Measurements from ENCODE around the gene TEKTIP1. TPM values are rescaled to one million over a fixed set of nuclear protein-coding genes. Genes with fewer than 3 reads are reported as not detected.

TEKTIP1 gene
- total and polyA plus RNA-seq, 7 donors: 0.44 to 1.0 TPM; not detected in 5

DNA sequence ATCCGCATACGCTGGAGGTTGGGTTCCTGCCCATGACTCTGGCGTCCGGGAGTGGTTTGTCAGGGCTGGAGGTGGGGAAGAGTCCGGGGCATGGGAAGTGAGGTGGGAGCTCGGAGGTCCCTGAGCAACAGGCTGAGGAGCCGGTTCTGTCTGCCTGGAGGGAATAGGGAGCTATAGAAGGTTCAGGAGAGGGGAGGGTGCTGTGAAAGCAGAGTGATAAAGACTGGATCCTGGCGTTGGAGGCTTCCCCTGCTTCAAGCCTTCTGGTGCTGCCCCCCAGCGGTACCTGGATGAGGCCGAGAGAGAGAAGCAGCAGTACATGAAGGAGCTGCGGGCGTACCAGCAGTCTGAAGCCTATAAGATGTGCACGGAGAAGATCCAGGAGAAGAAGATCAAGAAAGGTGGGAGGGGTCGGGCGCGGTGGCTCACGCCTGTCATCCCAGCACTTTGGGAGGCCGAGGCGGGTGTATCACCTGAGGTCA, 36.3 kb downstream of the TEKTIP1 start:
- Histone ChIP-seq H3K9me3 (no peaks in the 10 kb centered on the region), H3K27me3 (ENCODE audit: insufficient read depth in 3 of 3, low read length in 2 of 3) (no peaks in the 10 kb centered on the region), H3K27ac (no peak overlapping the region), H3K36me3 (ENCODE audit: insufficient read depth in 1 of 2, low read depth in 1 of 2) (peaks cover 0 to 6% of the 10 kb centered on the region in 2 donors), H3K4me1 (peaks cover 10% of the 10 kb centered on the region), H3K4me3 (no peak overlapping the region)
- ATAC-seq (no peak), DNase-seq (no peak)
- intact Hi-C loops (cut with DNase I): loop anchor here (5.0 kb wide), 1 partner anchor 42 kb away; no protein-coding TSS in a partner anchor
- WGBS, 3 donors: 88 to 94% (median 92%) methylated on average over 19 of the region's 19 CpGs
- TF ChIP-seq, protein P1, sequence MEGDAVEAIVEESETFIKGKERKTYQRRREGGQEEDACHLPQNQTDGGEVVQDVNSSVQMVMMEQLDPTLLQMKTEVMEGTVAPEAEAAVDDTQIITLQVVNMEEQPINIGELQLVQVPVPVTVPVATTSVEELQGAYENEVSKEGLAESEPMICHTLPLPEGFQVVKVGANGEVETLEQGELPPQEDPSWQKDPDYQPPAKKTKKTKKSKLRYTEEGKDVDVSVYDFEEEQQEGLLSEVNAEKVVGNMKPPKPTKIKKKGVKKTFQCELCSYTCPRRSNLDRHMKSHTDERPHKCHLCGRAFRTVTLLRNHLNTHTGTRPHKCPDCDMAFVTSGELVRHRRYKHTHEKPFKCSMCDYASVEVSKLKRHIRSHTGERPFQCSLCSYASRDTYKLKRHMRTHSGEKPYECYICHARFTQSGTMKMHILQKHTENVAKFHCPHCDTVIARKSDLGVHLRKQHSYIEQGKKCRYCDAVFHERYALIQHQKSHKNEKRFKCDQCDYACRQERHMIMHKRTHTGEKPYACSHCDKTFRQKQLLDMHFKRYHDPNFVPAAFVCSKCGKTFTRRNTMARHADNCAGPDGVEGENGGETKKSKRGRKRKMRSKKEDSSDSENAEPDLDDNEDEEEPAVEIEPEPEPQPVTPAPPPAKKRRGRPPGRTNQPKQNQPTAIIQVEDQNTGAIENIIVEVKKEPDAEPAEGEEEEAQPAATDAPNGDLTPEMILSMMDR (IDR thresholded peaks at IDR 0.05): no peak

DNA sequence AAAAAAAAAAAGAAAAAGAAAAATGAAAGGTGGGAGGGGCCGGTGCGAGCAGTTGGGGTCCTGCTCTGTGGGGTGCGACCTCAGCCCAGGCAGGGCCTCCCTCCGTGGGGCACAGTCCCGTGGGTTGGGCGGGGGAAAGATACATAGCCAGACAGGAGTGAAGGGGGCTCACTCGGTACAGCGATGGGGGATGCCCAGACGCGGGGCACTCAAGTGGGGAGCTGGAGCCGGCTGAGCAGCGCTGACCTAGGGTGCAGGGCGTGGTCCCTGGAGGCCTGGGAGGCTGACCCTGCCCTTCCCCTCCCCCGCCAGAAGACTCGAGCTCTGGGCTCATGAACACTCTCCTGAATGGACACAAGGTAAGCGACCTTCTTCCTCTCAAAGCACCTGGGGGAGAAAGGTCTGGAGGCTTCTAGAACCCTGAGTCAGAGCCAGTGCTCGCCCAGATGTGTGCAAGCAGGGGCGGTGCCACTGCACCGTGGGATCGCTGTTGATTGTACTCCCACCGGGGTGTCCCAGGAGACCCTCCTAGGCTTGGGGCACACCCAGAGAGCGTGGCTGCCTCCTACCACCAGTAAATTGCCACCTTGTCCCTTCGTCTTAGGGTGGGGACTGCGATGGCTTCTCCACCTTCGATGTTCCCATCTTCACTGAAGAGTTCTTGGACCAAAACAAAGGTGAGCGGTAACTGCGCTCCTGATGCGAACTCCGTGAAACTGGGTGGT, 37.1 kb downstream of the TEKTIP1 start:
- Histone ChIP-seq H3K27me3 (ENCODE audit: insufficient read depth in 3 of 3, low read length in 2 of 3) (no peaks in the 10 kb centered on the region), H3K27ac (no peak overlapping the region), H3K4me1 (peaks cover 10% of the 10 kb centered on the region), H3K4me3 (peak overlapping the region; percentile 55), H3K9me3 (no peaks in the 10 kb centered on the region), H3K36me3 (ENCODE audit: insufficient read depth in 1 of 2, low read depth in 1 of 2) (peaks cover 0 to 6% of the 10 kb centered on the region in 2 donors)
- DNase-seq: no peak
- no peak for ATAC-seq
- intact Hi-C loops (cut with DNase I): loop anchor here (5.0 kb wide), 1 partner anchor 41 kb away; no protein-coding TSS in a partner anchor
- TF ChIP-seq, protein P1 (IDR thresholded peaks at IDR 0.05): no peak
- 75 to 82% (median 78%) methylated on average over 28 to 29 of the region's 29 CpGs for WGBS, 3 donors

DNA sequence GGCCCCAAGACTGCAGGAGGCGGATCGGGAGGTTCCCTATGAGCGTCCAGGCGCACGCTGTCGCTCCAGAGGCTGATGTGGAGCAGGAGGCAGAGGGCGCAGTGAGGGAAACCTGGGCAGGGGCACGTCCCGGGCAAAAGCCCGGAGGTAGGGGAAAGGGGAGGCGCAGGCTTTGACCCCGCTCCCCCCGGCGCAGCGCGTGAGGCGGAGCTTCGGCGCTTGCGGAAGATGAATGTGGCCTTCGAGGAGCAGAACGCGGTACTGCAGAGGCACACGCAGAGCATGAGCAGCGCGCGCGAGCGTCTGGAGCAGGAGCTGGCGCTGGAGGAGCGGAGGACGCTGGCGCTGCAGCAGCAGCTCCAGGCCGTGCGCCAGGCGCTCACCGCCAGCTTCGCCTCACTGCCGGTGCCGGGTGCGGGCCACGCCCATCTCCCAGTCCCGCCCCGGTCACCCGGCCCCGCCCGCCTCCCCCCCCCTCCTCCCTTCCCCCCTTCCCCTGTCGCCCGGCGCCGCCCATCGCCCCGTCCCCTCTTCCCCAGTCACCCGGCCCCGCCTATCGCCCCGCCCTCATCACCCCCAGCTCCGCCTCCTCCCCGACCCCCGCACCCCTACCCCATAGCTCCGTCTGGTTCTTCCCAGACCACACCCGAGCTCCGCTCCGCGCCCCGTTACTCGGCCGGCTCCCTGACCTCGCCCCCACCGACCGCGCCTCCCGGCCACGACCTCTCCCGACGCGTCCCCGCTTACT, 37.9 kb downstream of the TEKTIP1 start:
- H3K9me3 ChIP-seq: no peaks in the 10 kb centered on the region

DNA sequence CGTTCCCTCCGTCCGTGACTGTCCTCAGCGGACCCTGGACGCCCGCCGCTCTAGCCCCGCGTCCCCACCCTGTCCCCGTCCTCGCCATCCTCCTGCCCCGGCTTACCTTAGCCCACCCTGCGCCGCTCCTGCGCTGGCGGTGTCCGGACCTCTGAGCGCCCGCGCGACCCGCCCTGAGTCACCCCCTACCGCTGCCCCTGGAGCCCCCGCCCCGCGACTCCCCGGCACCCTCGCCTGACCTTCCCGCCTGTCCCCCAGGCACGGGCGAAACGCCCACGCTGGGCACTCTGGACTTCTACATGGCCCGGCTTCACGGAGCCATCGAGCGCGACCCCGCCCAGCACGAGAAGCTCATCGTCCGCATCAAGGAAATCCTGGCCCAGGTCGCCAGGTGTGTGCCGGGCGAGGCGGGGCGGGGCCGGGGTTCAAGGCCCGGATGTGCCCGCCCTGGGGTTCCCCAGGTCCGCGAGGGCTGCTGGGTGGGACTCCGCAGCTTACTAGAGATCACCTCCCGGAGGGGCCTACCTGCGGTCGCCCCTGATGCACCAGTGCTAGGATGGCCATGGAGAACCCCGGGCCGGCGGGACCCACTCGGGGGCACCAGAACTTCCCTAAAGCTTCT, 38.9 kb downstream of the TEKTIP1 start:
- no peak for ATAC-seq
- Histone ChIP-seq H3K27me3 (ENCODE audit: insufficient read depth in 3 of 3, low read length in 2 of 3) (no peaks in the 10 kb centered on the region), H3K4me1 (peaks cover 10% of the 10 kb centered on the region), H3K27ac (no peak overlapping the region), H3K4me3 (no peak overlapping the region), H3K36me3 (ENCODE audit: insufficient read depth in 1 of 2, low read depth in 1 of 2) (peaks cover 0 to 6% of the 10 kb centered on the region in 2 donors), H3K9me3 (no peaks in the 10 kb centered on the region)
- peak in 1 of 2 donors; percentile 31 for DNase-seq
- intact Hi-C loops (cut with DNase I): loop anchor here (5.0 kb wide), 1 partner anchor 39 kb away; no protein-coding TSS in a partner anchor
- WGBS, 3 donors: 77 to 81% (median 80%) methylated on average over 46 to 60 of the region's 60 CpGs
- TF ChIP-seq, protein P1 (IDR thresholded peaks at IDR 0.05): no peak

More for the DNA sequence above, 37.9 kb downstream of the TEKTIP1 start:
- no peaks in the 10 kb centered on the region for H3K27me3 ChIP-seq (ENCODE audit: insufficient read depth in 3 of 3, low read length in 2 of 3)
- ATAC-seq (peak in 2 of 4 donors; percentile 12 to 21), DNase-seq (peak; percentile 66 to 83)
- H3K4me3 ChIP-seq: peak overlapping the region; percentile 55
- H3K36me3 ChIP-seq (ENCODE audit: insufficient read depth in 1 of 2, low read depth in 1 of 2): peaks cover 0 to 6% of the 10 kb centered on the region in 2 donors
- intact Hi-C loops (cut with DNase I): loop anchor here (5.0 kb wide), 1 partner anchor 40 kb away; no protein-coding TSS in a partner anchor
- TF ChIP-seq, protein P1 (IDR thresholded peaks at IDR 0.05): no peak
- H3K4me1 ChIP-seq: peaks cover 10% of the 10 kb centered on the region
- 17 to 36% (median 26%) methylated on average over 36 to 73 of the region's 78 CpGs for WGBS, 3 donors
- no peak overlapping the region for H3K27ac ChIP-seq

Measured in psoas muscle (tissue), 8 donors.